RWPE2 (cell line): ENCODE measurements around the gene KRTAP10-3.

Source experiments
- ATAC-seq: fragments of 200-7000 bp; cut with Tn5 transposase; 3 replicates; pipeline ENCODE4 v1.9.1; 2021; ENCODE audit warnings: low read depth
- DNase-seq: peaks from one replicate; pipeline ENCODE4 v3.0.0-alpha.2; 2020; ENCODE audit warnings: low spot score
- H3K27ac ChIP-seq: fragments of 450-650 bp; 2 replicates; pipeline ENCODE4 v1.5.1; 2017; ENCODE audit warnings: mild to moderate bottlenecking; ENCODE audit not compliant: poor library complexity, severe bottlenecking
- H3K27me3 ChIP-seq: fragments of 250-450 bp; sonication (Bioruptor Pico); 2 replicates; pipeline ENCODE4 v1.5.1; 2021; ENCODE audit warnings: mild to moderate bottlenecking, moderate library complexity; ENCODE audit not compliant: insufficient read depth, poor library complexity, severe bottlenecking
- H3K36me3 ChIP-seq: fragments of 250-450 bp; sonication (Bioruptor Pico); 2 replicates; pipeline ENCODE4 v1.5.1; 2020; ENCODE audit warnings: low read depth, mild to moderate bottlenecking, moderate library complexity
- H3K4me1 ChIP-seq: fragments of 250-450 bp; sonication (Bioruptor Pico); 2 replicates; pipeline ENCODE4 v1.5.1; 2021; ENCODE audit warnings: mild to moderate bottlenecking, moderate library complexity; ENCODE audit not compliant: insufficient read depth, poor library complexity, severe bottlenecking
- H3K4me3 ChIP-seq: fragments of 250-450 bp; sonication (Bioruptor Pico); 2 replicates; pipeline ENCODE4 v1.5.1; 2021; ENCODE audit warnings: mild to moderate bottlenecking, moderate library complexity; ENCODE audit not compliant: severe bottlenecking
- H3K9me3 ChIP-seq: fragments of 250-450 bp; sonication (Bioruptor Pico); 2 replicates; pipeline ENCODE4 v1.5.1; 2021; ENCODE audit warnings: mild to moderate bottlenecking, moderate library complexity; ENCODE audit not compliant: severe bottlenecking
- CTCF ChIP-seq: fragments of 450-650 bp; IDR thresholded peaks from one replicate; pipeline ENCODE4 v1.5.1; 2017; ENCODE audit warnings: mild to moderate bottlenecking, moderate library complexity; ENCODE audit not compliant: poor library complexity, severe bottlenecking

The KRTAP10-3 gene

GRCh38 chr21:44529011-44529421, 29.6 kb downstream of the KRTAP10-3 start:
- ATAC-seq: no peak

GRCh38 chr21:44528634-44528995, 30.0 kb downstream of the KRTAP10-3 start:
- no peak overlapping the region for H3K4me3 ChIP-seq
- TF ChIP-seq CTCF: no peak
- no peaks in the 10 kb centered on the region for H3K4me1 ChIP-seq
- H3K9me3 ChIP-seq: peaks cover 7% of the 10 kb centered on the region
- H3K27ac ChIP-seq: no peak overlapping the region
- H3K36me3 ChIP-seq: no peaks in the 10 kb centered on the region
- no peaks in the 10 kb centered on the region for H3K27me3 ChIP-seq
- DNase-seq (no peak), ATAC-seq (no peak)

More at GRCh38 chr21:44529011-44529421, 29.6 kb downstream of the KRTAP10-3 start:
- Histone ChIP-seq H3K4me3 (no peak overlapping the region), H3K36me3 (no peaks in the 10 kb centered on the region), H3K27ac (no peak overlapping the region), H3K9me3 (peaks cover 6% of the 10 kb centered on the region), H3K27me3 (no peaks in the 10 kb centered on the region), H3K4me1 (no peaks in the 10 kb centered on the region)
- DNase-seq: no peak
- TF ChIP-seq CTCF: no peak

GRCh38 chr21:44527983-44528633, 30.5 kb downstream of the KRTAP10-3 start:
- peak; percentile 59 for DNase-seq
- no peak for TF ChIP-seq CTCF

GRCh38 chr21:44527156-44527982, 31.2 kb downstream of the KRTAP10-3 start:
- peaks cover 7% of the 10 kb centered on the region for H3K9me3 ChIP-seq
- H3K36me3 ChIP-seq: no peaks in the 10 kb centered on the region
- no peak overlapping the region for H3K4me3 ChIP-seq
- DNase-seq (peak; percentile 38), ATAC-seq (no peak)
- H3K27ac ChIP-seq: no peak overlapping the region
- H3K4me1 ChIP-seq: no peaks in the 10 kb centered on the region
- no peaks in the 10 kb centered on the region for H3K27me3 ChIP-seq
- TF ChIP-seq CTCF: no peak

More at GRCh38 chr21:44527983-44528633, 30.5 kb downstream of the KRTAP10-3 start:
- H3K9me3 ChIP-seq: peaks cover 7% of the 10 kb centered on the region
- no peak for ATAC-seq
- H3K36me3 ChIP-seq: no peaks in the 10 kb centered on the region
- H3K27me3 ChIP-seq: no peaks in the 10 kb centered on the region
- no peak overlapping the region for H3K27ac ChIP-seq
- H3K4me3 ChIP-seq: no peak overlapping the region
- H3K4me1 ChIP-seq: no peaks in the 10 kb centered on the region
